Stimulated activated CD8-positive, alpha-beta memory T cell treated with anti-CD3 and anti-CD28 coated beads, Interleukin-12 subunit alpha, Interleukin-12 subunit beta, amount 100 ng/mL, for 4 hours (primary cell): Measurements from ENCODE around the gene ALKBH5.

Experiments
- DNase-seq: peaks from one replicate; pipeline ENCODE4 v3.0.0-alpha.2; 2020; ENCODE audit warnings: low read depth

Gene ALKBH5

DNA sequence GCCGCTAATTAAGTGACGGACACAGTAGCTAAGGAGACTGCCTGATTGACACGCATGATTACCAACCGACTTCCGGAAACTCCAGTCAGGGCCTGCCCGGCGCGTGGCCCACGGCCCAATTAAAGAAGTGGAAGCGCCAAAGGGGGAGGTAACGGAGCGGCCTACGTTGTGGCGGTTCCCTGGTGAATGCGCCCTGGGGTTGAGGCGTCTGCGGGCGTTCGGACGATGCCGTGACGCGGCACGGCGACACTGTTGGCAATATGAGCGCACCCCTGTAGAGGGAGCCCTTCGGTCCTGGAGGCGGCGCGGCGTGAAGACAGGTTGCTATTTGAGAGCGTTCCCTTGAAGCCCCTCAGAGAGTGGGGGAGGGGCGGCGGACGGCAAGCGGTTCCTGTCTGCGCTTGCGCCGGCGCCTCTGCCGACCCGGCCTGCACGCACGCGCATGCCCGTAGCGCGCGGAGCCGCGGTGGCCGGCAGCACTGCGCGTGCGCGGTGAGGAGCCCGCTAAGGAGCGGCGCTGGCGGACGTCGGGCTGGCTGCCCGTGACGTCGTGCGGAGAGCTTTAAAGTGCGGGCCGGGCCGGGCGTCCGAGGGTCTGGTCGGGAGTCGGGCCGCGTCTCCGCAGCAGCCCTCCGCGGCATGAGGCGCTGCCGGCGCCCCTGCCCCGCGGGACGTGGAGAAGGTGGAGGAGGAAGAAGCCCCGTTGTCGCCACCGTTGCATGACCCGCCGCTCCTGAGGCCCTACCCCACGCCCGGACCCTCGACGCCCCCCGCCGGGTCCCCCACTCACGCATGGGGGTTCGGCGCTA, at the start of gene ALKBH5:
Gene ALKBH5, plus strand, starts transcription at position 495 of the 809 bp plus-strand sequence. CDS start 416 bp downstream, outside the sequence.
- peak; percentile 97 for DNase-seq

DNA sequence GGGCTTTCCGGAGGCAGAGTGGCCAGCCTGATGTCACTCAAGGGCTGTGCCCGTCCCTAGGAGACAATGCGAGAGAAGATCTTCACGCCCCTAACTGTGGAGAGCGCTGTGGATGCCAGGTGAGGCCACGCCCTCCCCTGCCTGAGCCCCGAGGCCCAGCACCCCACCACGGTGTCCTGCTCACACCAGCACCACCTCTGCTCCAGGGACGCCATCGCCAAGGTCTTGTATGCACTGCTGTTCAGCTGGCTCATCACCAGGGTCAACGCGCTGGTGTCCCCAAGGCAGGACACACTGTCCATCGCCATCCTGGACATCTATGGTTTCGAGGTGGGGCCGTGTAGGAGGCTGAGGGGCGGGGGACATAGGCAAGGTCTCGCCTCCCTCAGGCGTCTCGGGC, 47.3 kb upstream of the ALKBH5 start:
- DNase-seq, result no peak

DNA sequence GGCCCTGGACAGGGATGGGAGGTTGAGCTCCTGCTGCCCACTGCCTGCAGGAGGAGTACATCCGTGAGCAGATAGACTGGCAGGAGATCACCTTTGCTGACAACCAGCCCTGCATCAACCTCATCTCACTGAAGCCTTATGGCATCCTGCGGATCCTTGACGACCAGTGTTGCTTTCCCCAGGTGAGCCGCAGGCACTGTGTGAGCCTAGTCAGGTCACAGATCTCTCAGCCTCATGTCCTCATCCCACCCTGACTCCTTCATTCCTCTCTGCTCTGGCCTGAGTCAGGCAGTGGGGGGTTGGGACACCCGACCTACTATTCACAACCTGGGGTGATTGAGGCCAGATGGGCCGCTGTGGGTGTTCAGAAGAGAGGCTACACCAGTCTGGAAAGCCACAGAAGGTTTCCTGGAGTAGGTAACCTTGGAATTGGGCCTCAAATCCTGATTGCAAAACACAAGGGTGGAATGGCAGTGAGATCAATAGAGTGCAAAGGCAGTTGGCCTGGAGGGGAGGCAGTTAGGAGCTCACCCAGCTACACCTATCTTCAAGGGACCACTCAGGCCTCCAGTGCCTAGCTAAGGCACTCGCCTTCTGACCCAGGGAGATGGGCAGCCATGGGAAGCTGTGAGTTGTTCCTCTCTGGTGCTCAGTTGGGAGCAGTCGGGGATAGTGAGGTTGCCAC, 45.4 kb upstream of the ALKBH5 start:
- DNase-seq, result no peak

DNA sequence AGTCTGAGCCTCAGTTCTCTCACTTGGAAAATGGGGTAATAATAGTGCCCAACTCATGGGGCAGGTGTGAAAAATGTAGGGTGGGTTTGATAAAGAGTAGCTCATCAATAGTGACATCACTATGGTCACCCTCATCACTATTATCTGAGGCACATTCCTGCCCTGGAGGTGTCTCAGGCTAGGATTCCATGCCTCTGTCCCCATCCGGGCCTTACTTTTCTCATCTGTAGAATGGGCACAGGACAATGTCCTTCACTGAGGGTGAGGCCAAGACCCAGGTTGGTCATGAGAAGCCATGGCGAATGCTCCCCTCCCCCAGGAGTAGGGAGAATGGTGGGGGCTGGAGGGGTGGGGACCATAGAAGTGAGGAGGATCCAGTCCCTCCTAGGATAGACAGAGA, 44.5 kb upstream of the ALKBH5 start:
- no peak for DNase-seq

DNA sequence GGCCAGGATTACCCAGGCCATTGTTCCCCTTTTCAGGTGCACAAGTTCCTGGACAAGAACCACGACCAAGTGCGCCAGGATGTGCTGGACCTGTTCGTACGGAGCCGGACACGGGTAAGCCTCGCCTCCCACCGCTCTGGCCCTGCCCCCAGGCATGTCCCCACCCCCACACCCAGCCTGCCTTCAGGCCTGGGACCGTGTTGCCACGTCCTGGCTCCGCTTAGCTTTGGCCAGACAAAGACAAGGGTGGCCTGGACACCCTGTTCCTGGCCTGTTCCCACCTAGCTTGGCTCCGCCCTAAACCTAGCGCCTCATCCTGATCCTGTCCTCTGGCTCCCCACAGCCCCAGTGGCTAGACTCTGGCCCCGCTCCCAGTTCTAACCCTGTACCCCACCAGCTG, 44.1 kb upstream of the ALKBH5 start:
- DNase-seq, result no peak

DNA sequence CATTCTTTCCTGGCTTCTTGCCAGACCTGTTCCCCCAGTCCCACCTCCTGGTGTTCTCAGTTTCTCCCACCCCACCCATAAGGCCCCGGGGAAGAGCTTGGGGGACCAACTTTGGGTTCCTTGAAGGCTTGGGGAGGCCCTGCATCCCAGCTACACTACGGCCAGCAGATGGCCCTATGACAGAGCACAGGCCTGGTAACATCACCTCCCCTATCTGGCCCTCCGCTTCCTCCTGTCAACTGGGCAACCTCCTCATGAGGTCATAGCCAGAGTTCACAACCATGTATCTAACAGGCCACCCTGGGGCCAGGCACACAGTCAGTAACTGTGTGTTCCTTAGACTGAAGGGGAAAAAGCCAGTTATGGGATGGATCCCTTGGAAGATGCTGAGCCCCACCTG, 43.7 kb upstream of the ALKBH5 start:
- no peak for DNase-seq

DNA sequence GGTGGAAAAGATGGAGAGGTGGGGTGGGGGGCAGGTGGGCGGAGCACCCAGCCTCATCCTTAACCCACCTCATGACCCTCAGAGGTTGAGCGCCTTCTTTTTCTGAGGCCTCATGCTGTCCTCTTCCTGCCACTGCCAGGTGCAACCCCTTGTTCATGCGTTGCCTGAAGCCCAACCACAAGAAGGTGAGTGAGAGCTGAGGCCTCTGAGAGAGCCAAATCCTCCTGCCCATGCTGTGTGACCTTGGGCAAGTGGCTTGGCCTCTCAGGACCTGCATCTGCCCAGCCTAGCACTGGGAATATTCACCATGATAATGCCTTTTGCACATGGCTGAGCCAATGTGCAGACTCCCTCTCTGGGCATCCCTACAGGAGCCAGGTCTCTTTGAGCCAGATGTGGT, 43.0 kb upstream of the ALKBH5 start:
- DNase-seq, result no peak

DNA sequence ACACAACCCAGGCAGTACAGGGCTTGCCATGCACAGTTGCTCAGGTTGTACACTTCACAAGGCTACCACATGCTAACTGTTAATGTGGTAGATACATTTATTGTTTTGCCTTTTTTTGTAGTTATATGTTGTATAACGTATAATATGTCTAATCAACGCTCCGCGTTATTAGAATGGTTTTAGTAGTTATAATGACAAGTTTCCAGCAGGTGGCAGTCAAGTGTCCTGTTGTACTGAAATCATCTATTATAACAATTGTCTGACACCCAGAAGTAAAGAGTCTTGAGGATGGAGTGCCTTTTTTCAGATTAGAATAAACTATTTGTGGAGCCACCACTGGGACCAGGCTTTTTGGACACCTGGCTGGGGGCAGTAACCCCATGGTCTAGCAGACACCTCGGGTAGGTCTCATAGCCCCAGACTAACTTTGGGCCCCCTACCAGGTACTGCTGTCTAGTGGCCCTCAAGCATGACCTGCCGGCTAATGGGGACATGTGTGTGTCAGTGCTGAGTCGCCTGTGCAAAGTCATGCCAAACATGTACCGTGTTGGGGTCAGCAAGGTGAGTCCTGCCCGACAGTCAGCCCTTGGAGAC, 42.3 kb upstream of the ALKBH5 start:
- DNase-seq, result no peak

DNA sequence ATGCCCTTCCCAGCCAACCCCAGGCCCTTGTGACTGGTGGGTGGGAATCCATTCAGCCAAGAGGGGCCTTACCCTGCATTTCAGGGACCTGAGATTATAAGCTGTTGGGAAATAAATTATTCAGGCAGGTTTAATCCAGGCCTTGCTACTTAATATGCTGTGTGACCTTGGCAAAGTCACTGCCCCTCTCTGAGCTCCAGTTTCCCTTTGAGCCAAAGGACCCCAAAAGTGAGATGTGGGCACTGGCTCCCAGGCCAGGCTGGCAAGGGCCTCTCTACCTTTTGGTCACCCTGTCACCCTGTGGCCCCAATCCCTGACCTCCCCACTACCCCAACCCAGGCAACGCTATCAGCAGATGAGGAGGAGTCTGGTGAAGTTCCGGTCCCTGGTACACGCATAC, 41.2 kb upstream of the ALKBH5 start:
- DNase-seq, result no peak

DNA sequence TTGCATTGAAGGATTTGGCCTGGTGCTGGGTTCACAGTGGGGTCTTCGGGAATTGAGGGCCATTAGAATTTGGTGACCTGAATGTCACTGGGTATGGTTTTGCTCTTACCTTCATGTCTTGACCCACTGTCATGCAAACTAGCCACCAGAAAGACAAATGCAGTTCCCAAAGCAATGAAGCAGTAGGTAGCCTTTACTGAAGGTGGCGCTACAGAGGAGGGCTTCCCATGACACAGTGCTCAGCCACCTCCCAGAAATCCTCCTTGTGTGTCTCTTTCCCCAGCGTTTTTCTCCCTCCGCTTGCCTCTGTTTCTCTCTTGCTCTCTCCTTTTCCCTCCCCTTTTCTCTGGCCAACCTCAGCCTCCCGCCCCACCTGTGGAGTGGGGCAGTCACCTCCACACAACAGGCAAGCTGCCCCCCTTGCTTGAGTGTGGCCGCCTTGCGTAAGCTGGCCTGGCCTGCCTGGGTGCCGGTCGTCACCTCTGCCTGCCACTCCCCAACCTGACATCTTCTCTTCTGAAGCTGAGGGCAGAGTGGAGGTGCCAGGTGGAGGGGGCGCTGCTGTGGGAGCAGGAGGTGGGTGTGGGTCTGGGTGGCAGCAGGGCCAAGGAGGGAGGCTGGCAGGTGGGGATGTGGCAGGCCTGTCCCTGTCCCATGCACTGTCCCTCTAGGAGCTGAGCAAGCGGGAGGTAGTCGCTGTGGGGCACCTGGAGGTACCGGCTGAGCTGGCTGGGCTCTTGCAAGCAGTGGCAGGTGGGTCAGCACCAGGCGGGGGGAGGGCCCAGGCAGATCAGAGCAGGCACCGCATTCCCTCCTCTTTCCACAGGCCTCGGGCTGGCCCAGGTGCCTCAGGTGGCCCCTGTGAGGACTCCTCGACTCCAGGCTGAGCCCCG, 40.3 kb upstream of the ALKBH5 start:
- no peak for DNase-seq

DNA sequence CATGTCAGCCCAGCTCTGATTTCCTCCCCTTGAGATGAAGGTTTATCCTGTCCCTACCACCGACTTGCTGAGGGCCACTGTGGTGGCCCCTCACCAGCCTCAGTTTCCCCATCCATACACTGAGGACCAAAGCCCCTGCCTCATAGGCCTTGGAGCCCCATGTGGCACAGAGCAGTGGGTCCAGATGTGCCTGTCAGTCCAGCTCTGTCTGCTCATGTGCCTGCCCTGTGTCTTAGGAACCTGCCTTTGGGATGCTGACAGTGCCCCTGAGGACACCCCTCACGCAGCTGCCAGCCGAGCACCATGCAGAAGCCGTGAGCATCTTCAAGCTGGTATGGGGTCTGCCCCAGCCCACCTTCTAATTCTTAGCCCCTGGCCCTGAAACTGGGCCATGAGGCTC, 39.4 kb upstream of the ALKBH5 start:
- no peak for DNase-seq

DNA sequence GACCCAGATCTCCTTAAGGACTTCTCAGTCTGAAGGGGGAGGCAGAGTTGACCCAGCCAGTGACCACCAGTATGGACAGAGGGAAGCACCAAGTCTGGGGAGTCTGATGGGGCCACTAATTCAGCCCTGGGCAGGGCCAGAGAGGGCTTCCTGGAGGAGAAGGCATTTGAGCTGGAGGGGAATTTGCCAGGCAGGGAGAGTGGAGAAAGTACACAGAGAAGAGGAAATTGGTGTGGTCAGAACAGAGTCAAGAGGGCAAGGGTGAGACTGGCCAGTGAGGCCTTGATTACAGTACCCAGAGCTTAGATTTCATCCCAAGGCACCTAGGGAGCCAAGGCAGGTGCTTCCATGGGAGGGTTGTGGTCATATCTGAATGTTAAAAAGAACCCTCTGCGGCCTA, 38.8 kb upstream of the ALKBH5 start:
- DNase-seq, result no peak

DNA sequence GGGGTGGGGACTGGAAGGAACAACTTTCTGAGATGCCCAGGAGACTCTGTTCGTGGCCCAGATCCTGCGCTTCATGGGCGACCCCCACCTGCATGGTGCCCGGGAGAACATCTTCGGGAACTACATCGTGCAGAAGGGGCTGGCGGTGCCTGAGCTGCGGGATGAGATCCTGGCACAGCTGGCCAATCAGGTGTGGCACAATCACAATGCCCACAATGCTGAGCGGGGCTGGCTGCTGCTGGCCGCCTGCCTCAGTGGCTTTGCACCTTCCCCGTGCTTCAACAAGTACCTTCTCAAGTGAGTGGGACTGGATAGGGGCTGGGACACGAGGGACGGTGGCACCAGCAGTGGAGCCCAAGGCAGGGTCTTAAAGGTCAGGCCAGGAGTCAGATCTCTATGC, 37.8 kb upstream of the ALKBH5 start:
- no peak for DNase-seq

DNA sequence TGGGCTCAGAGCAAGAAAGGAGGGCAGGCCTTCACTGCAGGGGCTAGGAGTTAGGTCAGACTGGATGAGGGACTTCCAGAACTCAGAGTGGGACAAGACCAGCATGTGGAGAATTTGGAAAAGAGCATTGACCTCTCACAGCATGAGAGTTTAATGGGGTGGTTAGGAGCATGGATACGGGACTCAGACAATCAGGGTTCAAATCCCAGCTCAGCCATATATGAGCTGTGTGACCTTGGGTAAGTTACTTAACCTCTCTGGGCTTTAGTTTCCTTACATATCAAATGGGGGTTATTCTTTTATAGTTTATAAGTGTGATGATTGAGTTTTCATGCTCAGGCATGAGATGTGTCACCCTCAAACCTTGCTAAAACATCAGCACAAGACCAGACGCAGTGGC, 37.4 kb upstream of the ALKBH5 start:
- no peak for DNase-seq

DNA sequence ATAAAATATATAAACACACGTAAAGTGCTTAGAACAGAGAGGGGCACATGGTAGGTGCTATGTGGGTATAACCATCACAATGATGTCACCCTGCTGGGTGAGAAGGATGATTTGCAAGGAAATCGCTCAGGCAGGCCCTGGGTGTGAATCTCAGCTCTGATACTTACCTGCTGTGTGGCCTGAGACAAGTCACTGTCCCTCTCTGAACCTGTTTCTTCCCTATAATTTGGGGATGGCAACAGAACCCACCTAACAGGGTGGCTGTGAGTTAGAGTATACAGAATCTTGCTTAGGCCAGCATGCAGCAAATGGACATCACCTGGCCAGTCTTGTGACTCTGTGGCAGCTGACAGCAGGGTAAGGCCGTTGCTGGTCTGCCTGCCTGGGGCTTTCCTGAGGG, 36.6 kb upstream of the ALKBH5 start:
- no peak for DNase-seq

DNA sequence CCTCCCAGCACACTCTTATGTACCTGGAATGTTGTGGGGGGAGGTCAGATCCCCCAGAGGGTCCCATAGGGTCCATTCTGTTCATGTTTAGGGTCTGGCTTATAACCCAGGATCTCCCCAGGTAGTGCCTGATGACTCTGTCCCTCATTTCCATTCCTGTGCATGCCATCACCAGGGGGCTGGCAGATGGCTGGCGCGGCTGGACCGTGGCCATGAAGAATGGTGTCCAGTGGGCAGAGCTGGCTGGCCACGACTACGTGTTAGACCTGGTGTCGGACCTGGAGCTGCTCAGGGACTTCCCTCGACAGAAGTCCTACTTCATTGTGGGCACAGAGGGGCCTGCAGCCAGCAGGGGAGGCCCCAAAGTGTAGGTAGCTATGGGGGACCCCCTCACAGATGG, 35.0 kb upstream of the ALKBH5 start:
- no peak for DNase-seq

DNA sequence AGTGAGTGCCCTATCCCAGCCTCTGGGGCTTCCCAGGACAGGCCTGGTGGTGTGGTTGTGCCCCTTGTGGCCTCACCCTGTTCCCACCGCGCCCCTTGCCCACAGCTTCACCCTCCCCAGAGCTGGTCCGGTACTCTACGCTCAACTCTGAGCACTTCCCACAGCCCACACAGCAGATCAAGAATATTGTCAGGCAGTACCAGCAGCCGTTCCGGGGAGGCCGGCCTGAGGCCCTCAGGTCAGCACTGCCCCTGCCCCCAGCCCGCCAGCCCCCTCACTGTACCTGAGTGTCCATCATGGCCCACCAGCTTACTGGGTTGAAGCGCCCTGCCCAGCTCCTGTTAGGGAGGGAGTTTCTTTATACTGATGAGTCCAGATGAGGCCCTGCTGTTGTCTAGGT, 32.3 kb upstream of the ALKBH5 start:
- no peak for DNase-seq

DNA sequence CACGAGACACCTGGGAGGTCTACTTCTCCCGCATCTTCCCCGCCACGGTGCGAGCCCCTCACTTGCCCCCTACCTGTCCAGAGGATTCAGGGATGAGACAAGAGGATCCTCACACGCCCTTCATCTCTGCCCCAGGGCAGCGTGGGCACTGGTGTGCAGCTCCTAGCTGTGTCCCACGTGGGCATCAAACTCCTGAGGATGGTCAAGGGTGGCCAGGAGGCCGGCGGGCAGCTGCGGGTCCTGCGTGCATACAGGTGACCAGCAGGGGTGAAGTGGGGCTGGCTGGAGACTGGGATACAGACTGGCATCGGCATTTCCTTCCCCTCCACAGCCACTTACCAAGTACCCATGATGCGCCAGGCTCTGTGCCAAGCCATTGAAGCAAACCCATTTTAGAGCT, 28.4 kb upstream of the ALKBH5 start:
- no peak for DNase-seq

DNA sequence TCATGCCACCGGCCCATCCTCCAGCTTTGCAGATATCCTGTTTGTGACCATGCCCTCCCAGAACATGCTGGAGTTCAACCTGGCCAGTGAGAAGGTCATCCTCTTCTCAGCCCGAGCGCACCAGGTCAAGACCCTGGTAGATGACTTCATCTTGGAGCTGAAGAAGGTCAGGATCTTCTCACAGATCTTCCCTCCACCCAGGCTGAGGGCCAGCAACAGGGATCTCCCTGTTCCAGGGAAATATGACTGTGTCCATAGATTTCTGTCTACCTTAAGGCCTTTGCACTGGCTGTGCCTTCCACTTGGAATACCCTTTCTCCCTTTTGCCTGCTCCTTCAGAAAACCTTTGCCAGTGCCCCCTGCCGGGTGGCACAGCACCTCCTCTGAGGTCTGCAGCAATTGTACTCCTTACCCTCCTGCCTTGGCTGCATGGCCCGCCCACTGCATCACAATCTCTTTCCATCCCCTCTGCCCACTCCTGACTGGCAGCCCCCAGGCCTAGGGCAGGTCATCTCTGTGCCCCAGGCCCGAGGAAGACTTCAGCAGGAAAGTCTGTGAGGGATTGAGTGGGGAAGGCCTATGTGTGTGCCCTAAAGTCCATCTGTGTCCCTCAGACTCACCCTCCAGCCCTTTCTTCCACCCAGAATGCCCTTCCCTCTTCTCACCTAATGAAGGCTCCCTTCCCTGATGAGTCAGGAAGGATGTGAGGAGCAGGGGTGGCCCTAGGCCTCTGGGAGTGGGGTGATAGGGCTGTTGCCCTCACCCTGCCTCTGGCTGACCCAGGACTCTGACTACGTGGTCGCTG, 27.3 kb upstream of the ALKBH5 start:
- no peak for DNase-seq

DNA sequence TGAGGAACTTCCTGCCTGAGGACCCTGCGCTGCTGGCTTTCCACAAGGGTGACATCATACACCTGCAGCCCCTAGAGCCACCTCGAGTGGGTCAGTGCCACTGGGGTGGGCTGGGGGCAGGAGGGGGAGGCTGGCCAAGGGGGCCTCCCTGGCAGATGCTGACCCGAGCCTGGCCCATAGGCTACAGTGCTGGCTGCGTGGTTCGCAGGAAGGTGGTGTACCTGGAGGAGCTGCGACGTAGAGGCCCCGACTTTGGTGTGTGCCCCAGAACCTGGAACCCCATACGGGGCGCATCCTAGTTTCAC, 26.7 kb upstream of the ALKBH5 start:
- DNase-seq, result no peak

DNA sequence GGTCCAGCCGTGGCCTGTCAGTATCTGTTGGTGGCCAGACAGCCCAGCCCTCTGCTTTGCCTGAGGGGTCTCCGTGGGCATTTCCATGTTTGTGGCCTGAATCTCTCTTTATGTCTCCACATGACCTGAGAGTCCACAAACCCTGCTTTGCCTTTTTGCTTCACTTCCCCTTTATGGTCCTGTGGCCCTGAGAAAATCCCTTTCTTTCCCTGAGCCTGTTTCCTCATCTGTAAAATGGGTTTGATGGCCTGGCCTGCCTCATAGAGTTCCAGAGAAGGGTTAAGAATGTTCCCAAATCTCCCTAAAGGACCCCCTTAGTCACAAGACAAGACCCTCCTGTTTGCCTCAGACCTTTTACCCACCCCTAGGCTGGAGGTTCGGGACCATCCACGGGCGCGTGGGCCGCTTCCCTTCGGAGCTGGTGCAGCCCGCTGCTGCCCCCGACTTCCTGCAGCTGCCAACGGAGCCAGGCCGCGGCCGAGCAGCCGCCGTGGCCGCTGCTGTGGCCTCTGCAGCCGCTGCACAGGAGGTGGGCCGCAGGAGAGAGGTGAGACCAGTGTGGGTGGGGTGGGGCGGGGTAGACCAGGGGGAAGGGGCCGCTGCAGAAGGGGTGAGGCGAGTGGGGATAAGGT, 26.2 kb upstream of the ALKBH5 start:
- DNase-seq, result no peak
